Skeletal muscle satellite cell (primary cell): ENCODE data around the gene KIF12.
"Not testable (repeated sequence)": the region's sequence is repeated elsewhere in the genome, so short reads cannot be mapped to it uniquely, and the experiment has no call there.

Source experiments
- H3K27me3 ChIP-seq: 2 replicates; pipeline ENCODE4 v1.7.0; 2013; ENCODE audit warnings: low read length; ENCODE audit not compliant: control insufficient read depth, insufficient read depth
- H3K36me3 ChIP-seq: 2 replicates; pipeline ENCODE4 v1.7.0; 2013; ENCODE audit warnings: mild to moderate bottlenecking, control low read depth, low read length; ENCODE audit not compliant: insufficient read depth
- H3K4me1 ChIP-seq: 2 replicates; pipeline ENCODE4 v1.7.0; 2013; ENCODE audit warnings: low read length; ENCODE audit not compliant: control insufficient read depth, insufficient read depth
- H3K4me2 ChIP-seq: 2 replicates; pipeline ENCODE4 v1.7.0; 2013; ENCODE audit warnings: mild to moderate bottlenecking, low read length
- H3K4me3 ChIP-seq: 2 replicates; pipeline ENCODE4 v1.7.0; 2013; ENCODE audit warnings: low read length
- H3K9ac ChIP-seq: 2 replicates; pipeline ENCODE4 v1.7.0; 2013; ENCODE audit warnings: mild to moderate bottlenecking, low read depth, low read length, moderate library complexity
- H3K9me3 ChIP-seq: replicated peaks from 2 replicates; pipeline ENCODE4 v1.7.0; 2013; ENCODE audit warnings: mild to moderate bottlenecking, control low read depth, low read length

Gene KIF12

DNA sequence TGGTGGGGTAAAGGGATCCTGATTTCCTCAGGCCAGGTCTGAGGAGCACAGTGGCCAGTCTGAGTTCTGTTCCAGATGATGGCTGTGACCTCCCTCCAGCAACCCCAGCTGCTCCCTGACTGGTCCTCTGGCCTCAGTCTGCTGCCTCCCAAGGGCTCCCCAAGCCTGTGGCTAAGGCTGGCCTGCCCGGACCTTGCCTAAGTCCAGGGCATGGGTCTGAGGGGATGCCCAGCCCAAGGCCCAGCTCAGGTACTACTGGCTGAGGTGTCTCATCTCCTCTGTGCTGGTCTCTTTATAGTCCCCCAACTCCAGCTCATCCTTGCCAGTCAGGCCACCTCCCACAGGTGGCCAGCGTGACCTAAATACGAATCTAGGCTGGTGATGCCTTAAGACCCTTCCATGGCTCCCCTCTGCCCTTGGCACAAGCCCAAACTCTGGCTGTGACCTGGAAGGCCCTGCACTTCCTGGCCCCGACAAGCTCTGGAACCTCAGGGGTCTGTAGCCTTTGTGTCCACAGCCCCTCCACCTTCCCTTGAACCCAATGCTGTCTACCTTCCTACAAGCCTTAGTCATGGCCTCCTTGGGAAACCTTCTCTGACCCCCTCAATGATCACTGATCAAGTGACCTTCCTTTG, 9.8 kb downstream of the KIF12 start:
- H3K9ac ChIP-seq = no peak overlapping the region
- no peak overlapping the region for H3K4me3 ChIP-seq
- no peaks in the 10 kb centered on the region for H3K4me1 ChIP-seq
- no peaks in the 10 kb centered on the region for H3K9me3 ChIP-seq
- H3K36me3 ChIP-seq = no peaks in the 10 kb centered on the region
- peaks cover 41% of the 10 kb centered on the region for H3K27me3 ChIP-seq
- no peak overlapping the region for H3K4me2 ChIP-seq

DNA sequence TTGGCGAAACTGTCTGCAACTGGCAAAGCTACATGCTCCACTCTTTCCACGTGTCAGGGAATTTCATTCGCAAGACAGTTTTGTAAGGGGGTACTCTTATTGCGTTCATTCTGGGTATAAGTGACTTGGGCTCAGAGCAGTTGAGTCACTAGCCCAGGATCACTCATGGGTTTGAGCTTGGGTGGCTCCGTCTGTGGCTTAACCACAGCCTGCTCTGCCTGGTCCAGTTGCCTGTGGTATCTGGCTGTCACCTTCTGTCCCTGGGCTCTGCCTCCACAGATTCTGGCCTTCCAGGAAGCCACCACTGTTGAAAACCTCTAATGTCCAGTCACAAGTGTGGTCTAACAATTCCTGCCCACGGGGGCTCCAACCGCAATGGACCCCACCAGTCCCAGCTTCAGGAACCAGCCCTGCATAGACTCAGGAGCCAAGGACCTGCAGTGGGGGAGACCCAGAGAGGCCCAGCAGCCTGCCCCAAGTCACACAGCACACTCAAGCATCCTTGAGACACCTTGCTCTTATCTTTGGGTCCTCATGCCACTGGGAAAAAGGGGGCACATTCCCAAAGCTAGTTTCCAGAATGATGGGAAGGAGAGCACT, 10.4 kb downstream of the KIF12 start:
- no peaks in the 10 kb centered on the region for H3K4me1 ChIP-seq
- no peaks in the 10 kb centered on the region for H3K36me3 ChIP-seq
- no peak overlapping the region for H3K9ac ChIP-seq
- no peaks in the 10 kb centered on the region for H3K9me3 ChIP-seq
- H3K4me3 ChIP-seq = no peak overlapping the region
- H3K27me3 ChIP-seq = peaks cover 41% of the 10 kb centered on the region
- no peak overlapping the region for H3K4me2 ChIP-seq

DNA sequence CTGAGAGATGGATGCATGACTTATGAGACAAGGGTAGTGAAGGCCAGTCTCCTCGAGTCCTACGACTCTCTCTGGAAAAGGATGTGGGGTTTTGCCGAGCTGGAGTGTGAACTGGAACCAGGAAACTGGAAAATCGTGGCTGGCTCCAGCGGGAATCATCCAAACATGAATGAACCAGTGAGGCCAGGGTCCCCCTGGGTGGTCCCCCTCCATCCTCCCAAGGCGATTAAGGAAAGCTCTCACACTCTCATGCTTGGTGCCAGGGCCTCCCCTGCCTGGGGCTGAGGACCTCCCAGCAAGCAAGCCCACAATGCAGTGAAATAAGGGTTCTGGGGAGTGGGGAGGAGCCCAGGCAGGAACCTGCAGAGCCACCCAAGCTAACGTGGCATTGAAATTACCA, 11.4 kb downstream of the KIF12 start:
- H3K4me1 ChIP-seq = no peaks in the 10 kb centered on the region
- H3K36me3 ChIP-seq = no peaks in the 10 kb centered on the region
- no peaks in the 10 kb centered on the region for H3K9me3 ChIP-seq
- H3K27me3 ChIP-seq = peaks cover 37% of the 10 kb centered on the region
- H3K9ac ChIP-seq = no peak overlapping the region
- H3K4me2 ChIP-seq = no peak overlapping the region
- H3K4me3 ChIP-seq = no peak overlapping the region

DNA sequence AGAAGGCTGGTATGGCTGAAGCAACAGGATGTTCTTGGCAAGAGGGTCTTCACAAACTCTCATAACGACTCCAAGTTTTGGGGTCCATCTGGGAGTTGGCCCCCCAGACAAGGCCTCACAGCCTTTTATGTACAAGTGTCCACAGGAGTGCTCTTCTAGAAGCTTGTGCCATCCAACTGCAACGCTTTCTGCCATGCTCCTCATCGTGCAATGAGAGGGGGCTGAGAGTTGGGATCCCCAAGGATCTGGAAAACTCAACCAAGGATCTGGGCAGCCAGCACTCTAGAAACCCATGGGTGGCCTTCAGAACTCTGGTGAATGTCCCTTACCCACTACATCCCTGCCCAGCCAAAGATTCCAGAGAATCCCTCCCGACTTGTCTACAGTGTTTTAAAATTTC, 12.5 kb downstream of the KIF12 start:
- Histone ChIP-seq H3K4me1 (no peaks in the 10 kb centered on the region), H3K4me2 (no peak overlapping the region), H3K27me3 (peaks cover 37% of the 10 kb centered on the region), H3K36me3 (no peaks in the 10 kb centered on the region), H3K9me3 (no peaks in the 10 kb centered on the region), H3K4me3 (no peak overlapping the region), H3K9ac (no peak overlapping the region)

DNA sequence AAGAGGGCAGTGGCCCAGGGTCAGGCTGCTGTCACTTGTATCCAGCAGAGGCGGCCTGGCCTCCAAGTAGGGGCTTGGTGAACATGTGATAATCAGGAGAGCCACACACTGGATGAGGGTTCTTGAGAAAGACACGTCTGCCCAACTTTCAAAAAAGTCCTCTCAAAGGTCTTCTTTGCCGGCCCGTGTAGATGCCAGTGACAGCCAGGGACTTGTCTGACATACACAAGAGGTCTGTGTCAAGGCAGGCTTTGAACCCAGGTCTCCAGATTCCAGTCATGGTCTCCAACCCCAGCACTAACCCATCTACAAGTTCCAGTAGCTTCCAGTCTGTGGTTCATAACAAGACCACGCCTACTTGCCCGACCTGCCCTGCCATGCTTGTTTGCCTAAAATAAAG, 13.1 kb downstream of the KIF12 start:
- Histone ChIP-seq H3K9me3 (no peaks in the 10 kb centered on the region), H3K4me1 (no peaks in the 10 kb centered on the region), H3K4me2 (no peak overlapping the region), H3K4me3 (no peak overlapping the region), H3K36me3 (no peaks in the 10 kb centered on the region), H3K27me3 (peaks cover 37% of the 10 kb centered on the region), H3K9ac (no peak overlapping the region)

DNA sequence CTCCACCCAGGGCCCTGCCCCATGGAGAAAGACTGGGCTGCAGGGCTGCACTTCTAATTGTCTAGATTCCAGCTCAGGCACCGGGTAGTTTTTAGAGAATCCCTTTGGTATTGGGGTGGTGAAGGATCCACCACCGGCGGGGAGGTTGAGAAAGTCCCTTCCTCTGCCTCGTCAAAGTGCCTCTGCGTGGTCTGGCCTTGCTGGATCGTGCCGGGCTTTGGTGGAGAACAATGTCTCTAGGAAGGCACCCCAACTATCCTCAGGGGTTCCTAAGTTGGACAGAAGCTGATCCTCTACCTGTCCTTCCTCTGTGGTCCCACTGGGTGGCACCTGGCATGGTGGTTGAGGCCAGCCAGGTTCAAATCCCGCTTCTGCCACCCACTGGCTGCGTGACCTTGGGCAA, 13.7 kb downstream of the KIF12 start:
- Histone ChIP-seq H3K4me2 (no peak overlapping the region), H3K4me1 (no peaks in the 10 kb centered on the region), H3K4me3 (no peak overlapping the region), H3K9me3 (no peaks in the 10 kb centered on the region), H3K27me3 (peaks cover 37% of the 10 kb centered on the region), H3K36me3 (no peaks in the 10 kb centered on the region), H3K9ac (no peak overlapping the region)

DNA sequence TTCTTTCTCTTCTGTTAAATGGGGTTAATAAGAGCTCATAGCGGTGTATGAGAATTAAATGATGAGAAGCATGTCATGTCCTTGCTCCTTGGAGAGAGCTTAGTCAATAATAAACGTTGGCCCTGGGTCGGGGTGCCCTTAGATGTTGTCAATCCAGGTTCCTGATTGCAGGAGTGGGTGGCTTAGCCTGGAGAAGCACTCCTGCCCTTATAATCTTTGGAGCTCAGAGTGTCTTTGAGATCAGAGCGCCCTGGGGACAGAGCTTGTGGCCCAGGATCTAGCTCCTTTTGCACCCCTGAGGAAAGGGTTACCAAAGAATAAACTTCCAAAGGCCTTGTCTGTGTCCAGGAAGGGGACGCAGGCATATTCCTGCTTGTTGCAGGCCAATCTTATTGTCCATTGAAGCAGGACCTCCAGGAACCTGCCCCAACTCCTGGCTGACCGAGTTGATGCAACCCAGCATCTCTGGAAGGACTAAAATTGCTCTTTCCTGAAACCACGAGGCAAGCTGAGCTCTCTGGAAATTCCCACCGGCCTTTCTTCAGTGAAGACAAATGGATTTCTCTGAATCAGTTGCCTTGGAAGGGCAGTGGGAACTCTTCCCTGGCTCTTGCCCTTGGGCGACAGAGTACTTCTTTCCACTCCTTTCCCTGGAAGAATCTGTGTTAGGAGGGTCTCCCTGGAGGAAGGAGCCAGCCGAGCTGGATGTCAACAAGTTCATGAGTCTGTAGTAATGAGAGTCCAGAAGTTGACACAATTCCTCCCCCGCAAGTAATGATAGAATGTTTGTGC, 14.6 kb downstream of the KIF12 start:
- Histone ChIP-seq H3K27me3 (peaks cover 34% of the 10 kb centered on the region), H3K4me3 (no peak overlapping the region), H3K9me3 (no peaks in the 10 kb centered on the region), H3K9ac (no peak overlapping the region), H3K4me2 (no peak overlapping the region), H3K4me1 (no peaks in the 10 kb centered on the region), H3K36me3 (no peaks in the 10 kb centered on the region)

DNA sequence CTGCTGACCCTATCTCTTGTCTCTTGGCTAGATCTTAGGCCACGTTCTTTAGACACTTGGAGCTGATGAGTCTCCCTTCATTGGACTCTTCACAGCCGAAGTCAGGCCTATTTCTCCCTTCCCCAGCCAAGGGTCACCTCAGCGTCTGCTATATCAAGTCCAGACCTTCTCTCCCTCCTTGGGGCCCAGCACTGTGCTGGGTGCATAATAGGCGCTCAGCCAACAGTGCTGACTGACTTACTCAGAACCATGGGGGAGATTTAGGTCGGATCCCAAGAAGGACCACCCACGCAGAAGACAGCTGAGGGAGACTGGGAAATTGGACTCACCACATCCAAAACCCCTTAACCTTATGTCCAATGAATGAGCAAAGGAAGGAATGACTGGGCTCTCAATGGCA, 15.4 kb downstream of the KIF12 start:
- no peaks in the 10 kb centered on the region for H3K4me1 ChIP-seq
- no peak overlapping the region for H3K9ac ChIP-seq
- no peak overlapping the region for H3K4me2 ChIP-seq
- H3K36me3 ChIP-seq = no peaks in the 10 kb centered on the region
- H3K4me3 ChIP-seq = no peak overlapping the region
- H3K27me3 ChIP-seq = peaks cover 31% of the 10 kb centered on the region
- H3K9me3 ChIP-seq = no peaks in the 10 kb centered on the region

DNA sequence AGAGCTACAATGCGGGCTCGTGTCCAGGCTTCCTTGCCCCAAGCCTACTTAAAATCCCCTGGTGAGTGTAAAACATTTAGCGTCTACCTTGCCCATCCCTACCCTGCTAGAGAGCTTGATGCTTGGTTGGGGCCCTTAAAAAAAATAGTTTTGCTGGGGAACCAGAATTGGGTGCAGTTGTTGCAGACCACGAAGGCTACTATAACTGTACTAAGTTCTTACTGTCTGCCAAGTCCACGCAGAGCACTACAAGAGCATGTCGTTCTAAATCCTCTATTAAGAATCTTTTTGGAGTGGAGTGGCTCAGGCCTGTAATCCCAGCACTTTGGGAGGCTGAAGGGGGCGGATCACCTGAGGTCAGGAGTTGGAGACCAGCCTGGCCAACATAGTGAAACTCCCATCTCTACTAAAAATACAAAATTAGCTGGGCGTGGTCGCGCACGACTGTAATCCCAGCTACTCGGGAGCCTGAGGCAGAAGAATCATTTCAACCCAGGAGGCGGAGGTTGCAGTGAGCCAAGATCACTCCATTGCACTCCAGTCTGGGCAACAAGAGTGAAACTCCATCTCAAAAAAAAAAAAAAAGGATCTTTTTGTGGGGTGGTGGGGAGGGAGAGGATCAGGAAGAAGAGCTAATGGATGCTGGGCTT, 16.2 kb downstream of the KIF12 start:
- not testable (repeated sequence) for H3K4me1 ChIP-seq, H3K9ac ChIP-seq, H3K4me2 ChIP-seq, H3K4me3 ChIP-seq, H3K36me3 ChIP-seq, H3K9me3 ChIP-seq
- H3K27me3 ChIP-seq = peaks cover 26% of the 10 kb centered on the region

DNA sequence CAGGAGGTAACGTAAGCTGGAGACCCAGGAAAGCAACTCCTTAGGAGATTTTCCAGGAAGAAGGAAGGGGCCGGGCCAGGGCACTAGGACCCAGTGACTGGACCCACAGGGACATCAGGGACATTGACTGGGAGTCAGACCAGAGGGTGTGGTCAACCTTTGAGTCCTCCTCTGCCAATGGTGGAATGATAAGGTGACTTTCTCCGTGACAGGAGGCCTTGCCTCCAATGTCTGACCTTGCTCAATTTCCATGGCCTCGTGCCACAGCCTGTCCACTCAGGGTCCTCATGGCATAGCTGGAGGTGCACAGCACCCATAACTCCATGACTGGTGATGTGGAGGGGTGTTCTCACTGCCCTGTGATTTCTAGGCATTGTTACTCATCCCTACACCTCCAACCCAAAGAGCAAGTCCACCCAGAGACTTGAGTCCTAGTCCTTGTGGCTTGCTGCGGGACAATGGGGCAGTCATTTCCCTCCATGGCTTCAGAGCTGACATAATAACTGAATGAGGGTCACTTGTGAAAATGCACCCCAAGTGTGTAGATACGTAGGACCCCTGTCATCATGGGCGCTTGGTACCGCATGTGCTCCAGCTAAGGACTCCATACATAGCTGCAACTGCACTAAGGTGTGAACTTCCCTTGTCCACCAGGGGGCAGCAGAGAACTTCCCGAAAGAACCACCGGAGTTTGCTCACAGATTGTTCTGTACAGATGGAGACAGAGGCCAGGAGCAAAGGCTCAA, 16.9 kb downstream of the KIF12 start:
- Histone ChIP-seq H3K4me1 (no peaks in the 10 kb centered on the region), H3K36me3 (no peaks in the 10 kb centered on the region), H3K4me3 (no peak overlapping the region), H3K27me3 (peaks cover 26% of the 10 kb centered on the region), H3K4me2 (no peak overlapping the region), H3K9ac (no peak overlapping the region), H3K9me3 (no peaks in the 10 kb centered on the region)

DNA sequence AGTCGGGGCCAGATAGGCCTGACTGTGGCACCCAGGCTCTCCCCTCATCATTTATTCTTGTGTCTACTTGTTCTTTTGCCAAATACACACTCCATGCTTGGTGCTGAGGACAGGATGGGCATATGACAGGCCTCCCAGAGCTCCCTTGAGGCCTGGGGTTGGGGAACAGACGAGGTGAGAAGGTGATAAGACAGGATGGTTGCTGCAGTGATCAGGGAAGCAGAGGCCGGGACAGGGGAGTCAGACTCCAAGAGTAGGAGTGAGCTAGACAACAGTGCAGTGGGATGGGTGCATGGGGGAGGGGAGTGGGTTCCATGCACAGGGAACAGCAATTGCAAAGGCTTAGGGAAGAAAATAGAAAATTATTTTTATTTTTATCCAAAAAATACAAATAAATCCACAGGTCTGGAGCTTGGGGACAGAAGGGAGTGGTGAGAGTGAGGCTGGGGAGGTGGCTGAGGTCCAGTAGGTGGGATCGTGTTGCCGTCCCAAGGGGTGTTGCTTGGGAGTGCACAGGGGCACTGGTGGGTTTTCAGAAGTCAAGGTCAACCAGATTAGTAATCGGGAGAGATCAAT, 17.6 kb downstream of the KIF12 start:
- Histone ChIP-seq H3K4me3 (no peak overlapping the region), H3K9me3 (no peaks in the 10 kb centered on the region), H3K36me3 (no peaks in the 10 kb centered on the region), H3K4me2 (no peak overlapping the region), H3K9ac (no peak overlapping the region), H3K4me1 (no peaks in the 10 kb centered on the region), H3K27me3 (peaks cover 28% of the 10 kb centered on the region)
